Right atrium auricular region (tissue), 2 donors: ENCODE results near the gene HECTD3. TPM values are rescaled to one million over a fixed set of nuclear protein-coding genes. Genes with fewer than 3 reads are reported as not detected.
"Not testable (repeated sequence)": the region's sequence is repeated elsewhere in the genome, so short reads cannot be mapped to it uniquely, and the experiment has no call there.

Experiments
- DNase-seq: peaks from one replicate; pipeline ENCODE4 v3.0.0-alpha.2; 2019; ENCODE audit warnings: low spot score
- H3K27ac ChIP-seq, 2 donors: fragments of 200-600 bp; sonication (generic); 1 replicate in 1 of 2; 2 replicates in 1 of 2; pipeline ENCODE4 v1.5.1; 2016 to 2019
- H3K27me3 ChIP-seq, 2 donors: fragments of 200-600 bp; sonication (generic); one replicate each; pipeline versions ENCODE4 v1.5.1 to v1.6.0; 2017 to 2019
- H3K36me3 ChIP-seq: fragments of 200-600 bp; sonication (generic); one replicate; pipeline ENCODE4 v1.5.1; 2016
- H3K4me1 ChIP-seq, 2 donors: fragments of 200-600 bp; sonication (generic); one replicate each; pipeline versions ENCODE4 v1.5.1 to v1.6.0; 2017 to 2019
- H3K4me3 ChIP-seq, 2 donors: fragments of 200-600 bp; sonication (generic); 1 replicate in 1 of 2; 2 replicates in 1 of 2; pipeline ENCODE4 v1.5.1; 2017 to 2019; ENCODE audit warnings: mild to moderate bottlenecking in 1 of 2, moderate library complexity in 1 of 2
- H3K9me3 ChIP-seq, 2 donors: fragments of 200-600 bp; sonication (generic); one replicate each; pipeline ENCODE4 v1.5.1; 2019
- CTCF ChIP-seq, 2 donors: fragments of 200-600 bp; sonication (generic); IDR thresholded peaks; one replicate each; pipeline ENCODE4 v1.5.1; 2019; ENCODE audit warnings: antibody characterized with exemption in 2 of 2
- total RNA-seq, 2 donors: library from RNA; depleted of rRNA; stranded (reverse); fragments of >200 nt; gene quantifications; one replicate each; pipeline ENCODE4 v1.1.0, GENCODE V29; 2016

The HECTD3 gene
- total RNA-seq, 2 donors from 2014 or later: 13.0 to 15.6 TPM

- H3K4me3 ChIP-seq: no peak overlapping the region
- no peak overlapping the region for H3K27ac ChIP-seq
- H3K27me3 ChIP-seq: no peaks in the 10 kb centered on the region
- TF ChIP-seq CTCF (IDR thresholded peaks at IDR 0.05): no peak
- DNase-seq: no peak
- peaks cover 0 to 4% of the 10 kb centered on the region in 2 donors for H3K4me1 ChIP-seq
- H3K9me3 ChIP-seq: no peaks in the 10 kb centered on the region
- no peaks in the 10 kb centered on the region for H3K36me3 ChIP-seq
These were observed 46.7 kb downstream of the HECTD3 start for GRCh38 chr1:44964396-44964795.

DNA sequence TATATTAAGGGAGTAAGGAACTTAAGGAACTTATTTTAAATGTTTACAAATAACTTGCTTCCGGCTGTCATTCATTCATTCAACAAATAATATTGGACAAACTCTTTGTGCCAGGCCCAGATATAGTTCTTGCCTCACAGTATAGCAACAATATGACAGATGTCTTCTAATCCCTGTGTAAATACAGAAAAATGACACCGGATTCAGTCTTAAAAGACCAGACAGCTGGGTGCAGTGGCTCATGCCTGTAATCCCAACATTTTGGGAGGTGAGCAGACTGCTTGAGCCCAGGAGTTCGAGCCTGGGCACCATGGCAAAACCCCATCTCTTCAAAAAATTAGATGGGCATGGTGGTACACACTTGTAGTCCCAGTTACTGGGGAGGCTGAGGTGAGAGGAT lies 48.4 kb downstream of the HECTD3 start:
- TF ChIP-seq CTCF (IDR thresholded peaks at IDR 0.05): no peak
- no peaks in the 10 kb centered on the region for H3K9me3 ChIP-seq
- no peaks in the 10 kb centered on the region for H3K36me3 ChIP-seq

GRCh38 chr1:44962022-44962421 lies 49.1 kb downstream of the HECTD3 start:
- H3K27ac ChIP-seq, H3K4me3 ChIP-seq, H3K36me3 ChIP-seq, H3K27me3 ChIP-seq, H3K4me1 ChIP-seq, H3K9me3 ChIP-seq, DNase-seq: not testable (repeated sequence)

More for the DNA sequence above, 48.4 kb downstream of the HECTD3 start:
- Histone ChIP-seq H3K4me3 (no peak overlapping the region), H3K27me3 (no peaks in the 10 kb centered on the region), H3K27ac (no peak overlapping the region), H3K4me1 (peaks cover 0 to under 1% of the 10 kb centered on the region in 2 donors)
- DNase-seq: no peak

GRCh38 chr1:44957566-44957965 lies 53.6 kb downstream of the HECTD3 start:
- DNase-seq, H3K9me3 ChIP-seq, H3K36me3 ChIP-seq, H3K4me1 ChIP-seq, H3K4me3 ChIP-seq, H3K27ac ChIP-seq, H3K27me3 ChIP-seq: not testable (repeated sequence)

DNA sequence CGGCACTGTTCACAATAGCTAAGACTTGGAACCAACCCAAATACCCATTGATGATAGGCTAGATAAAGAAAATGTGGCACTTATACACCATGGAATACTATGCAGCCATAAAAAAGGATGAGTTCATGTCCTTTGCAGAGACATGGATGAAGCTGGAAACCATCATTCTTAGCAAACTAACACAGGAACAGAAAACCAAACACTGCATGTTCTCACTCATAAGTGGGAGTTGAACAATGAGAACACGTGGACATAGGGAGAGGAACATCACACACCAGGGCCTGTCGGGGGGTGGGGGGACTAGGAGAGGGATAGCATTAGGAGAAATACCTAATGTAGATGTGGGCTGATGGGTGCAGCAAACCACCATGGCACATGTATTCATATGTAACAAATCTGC lies 55.0 kb downstream of the HECTD3 start:
- H3K36me3 ChIP-seq, H3K27me3 ChIP-seq, H3K4me3 ChIP-seq, H3K9me3 ChIP-seq, DNase-seq, H3K4me1 ChIP-seq, H3K27ac ChIP-seq: not testable (repeated sequence)

Other genes starting within 250 kb of the HECTD3 start
- 1,000 to 10,000 TPM; 1,080 to 1,461 TPM for gene RPS8, start 235.8 kb downstream of the HECTD3 start, total RNA-seq
- gene BEST4, start 223.2 kb downstream of the HECTD3 start, total RNA-seq: not detected
- gene PLK3, start 210.9 kb downstream of the HECTD3 start, total RNA-seq: 10 to 100 TPM in 1 of 2 donors, 1 to 10 TPM in 1; 9.1 to 10.8 TPM
- 1 to 10 TPM in 1 of 2 donors, not detected in 1; 2.4 TPM for gene DYNLT4, start 204.0 kb downstream of the HECTD3 start, total RNA-seq
- gene BTBD19, start 202.8 kb downstream of the HECTD3 start, total RNA-seq: 1 to 10 TPM; 1.8 to 5.6 TPM
- gene PTCH2, start 168.1 kb downstream of the HECTD3 start, total RNA-seq: under 1 TPM; 0.22 to 0.24 TPM
- gene EIF2B3, start 24.7 kb downstream of the HECTD3 start, total RNA-seq: 10 to 100 TPM; 21.6 to 26.5 TPM
- 10 to 100 TPM; 56.7 to 63.0 TPM for gene UROD, start 930 bp upstream of the HECTD3 start, total RNA-seq
- 1 to 10 TPM; 1.2 to 1.7 TPM for gene ZSWIM5, start 195.3 kb upstream of the HECTD3 start, total RNA-seq